Body of pancreas (tissue), 4 donors: ENCODE data around the gene CES2.

ENCODE experiments used
- CTCF ChIP-seq, 7 experiments: fragments of 450-650 bp in 4 of 7; fragments of 200-600 bp in 3 of 7; sonication (generic) in 3 of 7; IDR thresholded peaks; one replicate each; pipeline ENCODE4 v1.5.1; 2016 to 2019; ENCODE audit warnings: antibody characterized with exemption in 7 of 7
- POLR2A ChIP-seq, 3 donors: fragments of 450-650 bp; IDR thresholded peaks; one replicate each; pipeline ENCODE4 v1.6.1; 2016; ENCODE audit warnings: antibody characterized with exemption in 3 of 3, mild to moderate bottlenecking in 2 of 3

- TF ChIP-seq POLR2A (IDR thresholded peaks at IDR 0.05) (no peak), CTCF (IDR thresholded peaks at IDR 0.05) (no peak)
Measured at GRCh38 chr16:66904846-66905632, 30.3 kb upstream of the CES2 start.
